SK-N-SH treated with all-trans-retinoic acid at 6 μM for 48 hours (cell line): ENCODE results near the gene DOC2A.

Experiments used
- ARNTL ChIP-seq: fragments of 450-650 bp; formaldehyde crosslinking; IDR thresholded peaks from 2 replicates; pipeline ENCODE4 v1.5.0; 2020; ENCODE audit warnings: low read depth, mild to moderate bottlenecking, moderate library complexity, borderline replicate concordance
- ESRRG ChIP-seq: fragments of 250-450 bp; sonication (Bioruptor Pico); IDR thresholded peaks from 2 replicates; pipeline ENCODE4 v1.6.1; 2021; ENCODE audit warnings: mild to moderate bottlenecking
- ISL1 ChIP-seq: fragments of 250-450 bp; sonication (Bioruptor Pico); IDR thresholded peaks from 2 replicates; pipeline ENCODE4 v2.1.2; 2022; ENCODE audit warnings: mild to moderate bottlenecking, moderate library complexity
- PATZ1 ChIP-seq: fragments of 250-450 bp; sonication (Bioruptor Pico); IDR thresholded peaks from 2 replicates; pipeline ENCODE4 v1.8.0; 2020; ENCODE audit warnings: mild to moderate bottlenecking, moderate library complexity, borderline replicate concordance
- RARB ChIP-seq: fragments of 250-450 bp; sonication (Bioruptor Pico); IDR thresholded peaks from 2 replicates; pipeline ENCODE4 v1.8.0; 2021; ENCODE audit warnings: mild to moderate bottlenecking, moderate library complexity
- SNAI2 ChIP-seq: fragments of 250-450 bp; sonication (Bioruptor Pico); IDR thresholded peaks from 2 replicates; pipeline ENCODE4 v1.5.0; 2020; ENCODE audit warnings: mild to moderate bottlenecking, moderate library complexity
- TOX ChIP-seq: fragments of 250-450 bp; sonication (Bioruptor Pico); IDR thresholded peaks from 2 replicates; pipeline ENCODE4 v1.8.0; 2021; ENCODE audit warnings: mild to moderate bottlenecking, moderate library complexity, borderline replicate concordance
- ZC3H10 ChIP-seq: fragments of 250-450 bp; sonication (Bioruptor Pico); IDR thresholded peaks from 2 replicates; pipeline ENCODE4 v1.5.1; 2021; ENCODE audit warnings: mild to moderate bottlenecking, moderate library complexity
- ZNF565 ChIP-seq: fragments of 450-650 bp; formaldehyde crosslinking; conservative IDR thresholded peaks from 2 replicates; pipeline ENCODE4 v1.5.0; 2020; ENCODE audit warnings: low read depth, mild to moderate bottlenecking, moderate library complexity
- ZNF70 ChIP-seq: fragments of 450-650 bp; formaldehyde crosslinking; IDR thresholded peaks from 2 replicates; pipeline ENCODE4 v1.5.0; 2020; ENCODE audit warnings: mild to moderate bottlenecking, moderate library complexity
- ZNF8 ChIP-seq: fragments of 450-650 bp; formaldehyde crosslinking; IDR thresholded peaks from 2 replicates; pipeline ENCODE4 v1.5.0; 2020; ENCODE audit warnings: mild to moderate bottlenecking, moderate library complexity
- TF ChIP-seq, protein P1 (sequence below): fragments of 250-450 bp; sonication (Bioruptor Pico); IDR thresholded peaks from 2 replicates; pipeline ENCODE4 v1.5.1; 2020; ENCODE audit warnings: low read depth, mild to moderate bottlenecking, moderate library complexity

- no peak for TF ChIP-seq ISL1 (CRISPR knock-in tag)
- no peak for TF ChIP-seq RARB
- TF ChIP-seq ZC3H10 = no peak
- TF ChIP-seq ZNF8 (CRISPR knock-in tag) = no peak
- TF ChIP-seq, protein P1, sequence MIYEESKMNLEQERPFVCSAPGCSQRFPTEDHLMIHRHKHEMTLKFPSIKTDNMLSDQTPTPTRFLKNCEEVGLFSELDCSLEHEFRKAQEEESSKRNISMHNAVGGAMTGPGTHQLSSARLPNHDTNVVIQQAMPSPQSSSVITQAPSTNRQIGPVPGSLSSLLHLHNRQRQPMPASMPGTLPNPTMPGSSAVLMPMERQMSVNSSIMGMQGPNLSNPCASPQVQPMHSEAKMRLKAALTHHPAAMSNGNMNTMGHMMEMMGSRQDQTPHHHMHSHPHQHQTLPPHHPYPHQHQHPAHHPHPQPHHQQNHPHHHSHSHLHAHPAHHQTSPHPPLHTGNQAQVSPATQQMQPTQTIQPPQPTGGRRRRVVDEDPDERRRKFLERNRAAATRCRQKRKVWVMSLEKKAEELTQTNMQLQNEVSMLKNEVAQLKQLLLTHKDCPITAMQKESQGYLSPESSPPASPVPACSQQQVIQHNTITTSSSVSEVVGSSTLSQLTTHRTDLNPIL (CRISPR knock-in tag) = no peak
- no peak for TF ChIP-seq PATZ1 (CRISPR knock-in tag)
- TF ChIP-seq ARNTL (CRISPR knock-in tag) = no peak
- TF ChIP-seq SNAI2 (CRISPR knock-in tag) = no peak
- TF ChIP-seq ESRRG = no peak
- no peak for TF ChIP-seq ZNF565 (CRISPR knock-in tag)
- no peak for TF ChIP-seq ZNF70 (CRISPR knock-in tag)
- TF ChIP-seq TOX = no peak
Observed at GRCh38 chr16:29994600-29995323, 16.1 kb downstream of the DOC2A start.
